ENCODE measurements around the gene KCNK17. TPM values are rescaled to one million over a fixed set of nuclear protein-coding genes. Genes with fewer than 3 reads are reported as not detected.

Gene KCNK17
- total RNA-seq, 1 experiment from 2014 or later = not detected

GRCh38 chr6:39348740-39349139 is 34.5 kb upstream of the KCNK17 start:
- Mint-ChIP-seq H3K27me3 (ENCODE audit: insufficient read depth, unreplicated experiment) (no peaks in the 10 kb centered on the region), H3K4me1 (ENCODE audit: insufficient read depth, unreplicated experiment) (no peaks in the 10 kb centered on the region), H3K4me3 (ENCODE audit: unreplicated experiment) (no peak overlapping the region), H3K27ac (ENCODE audit: low read depth, unreplicated experiment) (no peak overlapping the region), H3K36me3 (ENCODE audit: insufficient read depth, unreplicated experiment) (no peaks in the 10 kb centered on the region), H3K9me3 (ENCODE audit: unreplicated experiment) (no peaks in the 10 kb centered on the region)
- ChIA-PET CTCF (interaction anchor here (0.5 to 7.5 kb wide), 18 partner anchors 9 to 1692 kb away, joined by 3 to 58 read pairs (median 4); no protein-coding TSS in a partner anchor), POLR2A (no interaction called here)
- no peak for DNase-seq (ENCODE audit: unreplicated experiment)
- no TSS peak for BruUV-seq (replicated peaks)
- intact Hi-C loops (cut with micrococcal nuclease) = loop anchor here (5.0 kb wide), 1 partner anchor 1724 kb away; the partner anchor contains the start of genes NFYA and OARD1
- TF ChIP-seq CTCF (IDR thresholded peaks at IDR 0.05; ENCODE audit: unreplicated experiment) = no peak

- no peak overlapping the region for H3K4me3 Mint-ChIP-seq (ENCODE audit: unreplicated experiment)
- no peaks in the 10 kb centered on the region for H3K36me3 Mint-ChIP-seq (ENCODE audit: insufficient read depth, unreplicated experiment)
- peak; percentile 91 for TF ChIP-seq CTCF (IDR thresholded peaks at IDR 0.05; ENCODE audit: unreplicated experiment)
- no peaks in the 10 kb centered on the region for H3K4me1 Mint-ChIP-seq (ENCODE audit: insufficient read depth, unreplicated experiment)
- no TSS peak for BruUV-seq (replicated peaks)
- POLR2A ChIA-PET = no interaction called here
- CTCF ChIA-PET = interaction anchor here (0.5 to 7.5 kb wide), 25 partner anchors 8 to 1720 kb away, joined by 3 to 58 read pairs (median 3); no protein-coding TSS in a partner anchor
- DNase-seq (ENCODE audit: unreplicated experiment) = peak; percentile 62
- H3K27me3 Mint-ChIP-seq (ENCODE audit: insufficient read depth, unreplicated experiment) = no peaks in the 10 kb centered on the region
- H3K27ac Mint-ChIP-seq (ENCODE audit: low read depth, unreplicated experiment) = no peak overlapping the region
- intact Hi-C loops (cut with micrococcal nuclease) = loop anchor here (5.0 kb wide), 1 partner anchor 1724 kb away; the partner anchor contains the start of genes NFYA and OARD1
- H3K9me3 Mint-ChIP-seq (ENCODE audit: unreplicated experiment) = no peaks in the 10 kb centered on the region
These were observed 33.8 kb upstream of the KCNK17 start for GRCh38 chr6:39347906-39348585.

GRCh38 chr6:39347206-39347605 is 33.0 kb upstream of the KCNK17 start:
- POLR2A ChIA-PET = no interaction called here
- no TSS peak for BruUV-seq (replicated peaks)
- H3K4me1 Mint-ChIP-seq (ENCODE audit: insufficient read depth, unreplicated experiment) = no peaks in the 10 kb centered on the region

More at GRCh38 chr6:39347206-39347605, 33.0 kb upstream of the KCNK17 start:
- no peak for TF ChIP-seq CTCF (IDR thresholded peaks at IDR 0.05; ENCODE audit: unreplicated experiment)
- H3K27me3 Mint-ChIP-seq (ENCODE audit: insufficient read depth, unreplicated experiment) = no peaks in the 10 kb centered on the region
- DNase-seq (ENCODE audit: unreplicated experiment) = no peak
- H3K9me3 Mint-ChIP-seq (ENCODE audit: unreplicated experiment) = no peaks in the 10 kb centered on the region
- no peak overlapping the region for H3K4me3 Mint-ChIP-seq (ENCODE audit: unreplicated experiment)
- CTCF ChIA-PET = interaction anchor here (0.5 to 7.5 kb wide), 21 partner anchors 9 to 1721 kb away, joined by 3 to 58 read pairs (median 3); no protein-coding TSS in a partner anchor
- intact Hi-C loops (cut with micrococcal nuclease) = loop anchor here (5.0 kb wide), 1 partner anchor 1725 kb away; the partner anchor contains the start of genes NFYA and OARD1
- H3K36me3 Mint-ChIP-seq (ENCODE audit: insufficient read depth, unreplicated experiment) = no peaks in the 10 kb centered on the region
- no peak overlapping the region for H3K27ac Mint-ChIP-seq (ENCODE audit: low read depth, unreplicated experiment)
